Measurements from ENCODE around the gene IRF3. TPM values are rescaled to one million over a fixed set of nuclear protein-coding genes. Genes with fewer than 3 reads are reported as not detected.

The IRF3 gene
- total RNA-seq, 1 experiment from 2014 or later: 81.7 TPM

DNA sequence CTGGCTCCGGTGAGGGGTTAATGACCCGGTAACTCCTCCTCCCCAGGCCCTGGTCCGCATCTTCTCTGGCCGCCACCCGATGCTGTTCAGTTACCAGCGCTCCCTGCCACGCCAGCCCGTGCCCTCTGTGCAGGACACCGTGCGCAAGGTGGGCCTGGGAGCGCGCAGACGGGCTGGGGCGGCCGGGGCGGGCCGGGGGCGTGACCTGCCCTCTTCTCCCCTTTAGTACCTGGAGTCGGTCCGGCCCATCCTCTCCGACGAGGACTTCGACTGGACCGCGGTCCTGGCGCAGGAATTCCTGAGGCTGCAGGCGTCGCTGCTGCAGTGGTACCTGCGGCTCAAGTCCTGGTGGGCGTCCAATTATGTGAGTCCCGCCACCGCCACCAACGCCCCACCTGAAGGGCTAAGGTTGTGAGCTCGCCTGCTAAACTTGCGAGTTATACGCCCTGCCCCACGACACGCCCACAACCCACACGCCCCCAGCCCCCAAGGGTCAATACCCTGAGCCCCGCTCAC lies 35.7 kb upstream of the IRF3 start:
- POLR2A ChIA-PET (ENCODE audit: low non-redundant PET): no interaction called here
- DNase-seq (ENCODE audit: low spot score): no peak
- Histone ChIP-seq H3K36me3 (ENCODE audit: insufficient read depth, low read length, poor library complexity, severe bottlenecking) (no peaks in the 10 kb centered on the region), H3K4me1 (ENCODE audit: insufficient read depth, low read length, poor library complexity, severe bottlenecking) (no peaks in the 10 kb centered on the region), H3K27me3 (replicated peaks; ENCODE audit: insufficient read depth, low read depth, low read length, poor library complexity) (no peaks in the 10 kb centered on the region), H3K27ac (ENCODE audit: low read depth, low read length, poor library complexity, severe bottlenecking) (no peak overlapping the region), H3K4me3 (ENCODE audit: low read depth, low read length, poor library complexity, severe bottlenecking) (no peak overlapping the region), H3K9me3 (ENCODE audit: low read depth, low read length, poor library complexity, severe bottlenecking) (no peaks in the 10 kb centered on the region)
- intact Hi-C loops (cut with micrococcal nuclease; ENCODE audit: unreplicated experiment): no loop called here
- no TSS peak for BruUV-seq (replicated peaks)
- CTCF ChIA-PET: no interaction called here
- no peak for TF ChIP-seq EZH2 (IDR thresholded peaks at IDR 0.05; ENCODE audit: borderline replicate concordance, low read depth, low read length, poor library complexity, severe bottlenecking)
- TF ChIP-seq CTCF (conservative IDR thresholded peaks at IDR 0.05; ENCODE audit: low read depth, low read length): no peak

DNA sequence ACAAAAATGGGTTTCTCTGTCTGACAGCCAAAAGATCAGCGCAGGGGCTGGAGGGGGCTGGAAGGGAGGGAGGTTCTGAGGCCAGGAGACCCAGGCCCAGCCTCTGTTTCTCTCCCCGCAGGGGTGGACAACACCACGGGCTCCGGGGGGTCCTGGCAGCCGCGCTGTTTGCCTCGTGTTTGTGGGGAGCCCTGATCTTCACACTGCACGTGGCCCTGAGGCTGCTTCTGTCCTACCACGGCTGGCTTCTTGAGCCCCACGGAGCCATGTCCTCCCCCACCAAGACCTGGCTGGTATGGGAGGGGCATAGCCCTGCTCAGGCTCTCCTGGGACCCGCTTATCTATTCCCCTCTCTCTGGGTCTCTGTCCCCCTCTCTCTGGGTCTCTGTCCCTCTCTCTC lies 34.9 kb upstream of the IRF3 start:
- Histone ChIP-seq H3K4me3 (ENCODE audit: low read depth, low read length, poor library complexity, severe bottlenecking) (no peak overlapping the region), H3K27ac (ENCODE audit: low read depth, low read length, poor library complexity, severe bottlenecking) (no peak overlapping the region), H3K4me1 (ENCODE audit: insufficient read depth, low read length, poor library complexity, severe bottlenecking) (no peaks in the 10 kb centered on the region), H3K27me3 (replicated peaks; ENCODE audit: insufficient read depth, low read depth, low read length, poor library complexity) (no peaks in the 10 kb centered on the region), H3K9me3 (ENCODE audit: low read depth, low read length, poor library complexity, severe bottlenecking) (no peaks in the 10 kb centered on the region), H3K36me3 (ENCODE audit: insufficient read depth, low read length, poor library complexity, severe bottlenecking) (no peaks in the 10 kb centered on the region)
- DNase-seq (ENCODE audit: low spot score): no peak
- intact Hi-C loops (cut with micrococcal nuclease; ENCODE audit: unreplicated experiment): no loop called here
- CTCF ChIA-PET: no interaction called here
- TF ChIP-seq EZH2 (IDR thresholded peaks at IDR 0.05; ENCODE audit: borderline replicate concordance, low read depth, low read length, poor library complexity, severe bottlenecking) (no peak), CTCF (conservative IDR thresholded peaks at IDR 0.05; ENCODE audit: low read depth, low read length) (no peak)
- BruUV-seq (replicated peaks): no TSS peak
- POLR2A ChIA-PET (ENCODE audit: low non-redundant PET): interaction anchor here (0.6 to 0.7 kb wide), 2 partner anchors 22 to 125 kb away, joined by 4 to 8 read pairs; no protein-coding TSS in a partner anchor

DNA sequence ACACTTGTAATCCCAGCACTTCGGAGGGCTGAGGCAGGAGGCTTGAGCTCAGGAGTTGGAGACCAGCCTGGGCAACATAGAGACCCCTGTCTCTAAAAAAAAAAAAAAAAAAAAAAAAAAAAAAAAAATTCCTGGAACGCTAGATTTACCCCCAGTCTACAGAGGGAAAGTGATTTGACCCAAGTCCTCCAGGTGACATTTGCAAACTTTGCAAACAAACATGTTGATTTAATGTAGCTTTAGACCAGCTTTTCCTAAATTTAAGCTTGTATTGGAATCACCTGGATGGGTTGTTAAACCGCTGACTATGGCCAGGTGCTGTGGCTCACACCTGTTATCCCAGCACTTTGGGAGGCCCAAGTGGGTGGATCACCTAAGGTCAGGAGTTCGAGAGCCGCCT lies 33.7 kb upstream of the IRF3 start:
- CTCF ChIA-PET: no interaction called here
- no peak for TF ChIP-seq EZH2 (IDR thresholded peaks at IDR 0.05; ENCODE audit: borderline replicate concordance, low read depth, low read length, poor library complexity, severe bottlenecking)
- no peak for TF ChIP-seq CTCF (conservative IDR thresholded peaks at IDR 0.05; ENCODE audit: low read depth, low read length)
- intact Hi-C loops (cut with micrococcal nuclease; ENCODE audit: unreplicated experiment): no loop called here
- Histone ChIP-seq H3K27ac (ENCODE audit: low read depth, low read length, poor library complexity, severe bottlenecking) (no peak overlapping the region), H3K4me3 (ENCODE audit: low read depth, low read length, poor library complexity, severe bottlenecking) (no peak overlapping the region), H3K4me1 (ENCODE audit: insufficient read depth, low read length, poor library complexity, severe bottlenecking) (no peaks in the 10 kb centered on the region), H3K9me3 (ENCODE audit: low read depth, low read length, poor library complexity, severe bottlenecking) (no peaks in the 10 kb centered on the region), H3K27me3 (replicated peaks; ENCODE audit: insufficient read depth, low read depth, low read length, poor library complexity) (no peaks in the 10 kb centered on the region), H3K36me3 (ENCODE audit: insufficient read depth, low read length, poor library complexity, severe bottlenecking) (no peaks in the 10 kb centered on the region)
- no peak for DNase-seq (ENCODE audit: low spot score)
- POLR2A ChIA-PET (ENCODE audit: low non-redundant PET): no interaction called here
- no TSS peak for BruUV-seq (replicated peaks)

Measured in A673 (cell line).